Measurements from ENCODE around the gene NOS1AP. TPM values are rescaled to one million over a fixed set of nuclear protein-coding genes. Genes with fewer than 3 reads are reported as not detected.

Gene NOS1AP
- total and polyA plus RNA-seq, 9 donors = 0.50 to 4.4 (median 1.5) TPM

DNA sequence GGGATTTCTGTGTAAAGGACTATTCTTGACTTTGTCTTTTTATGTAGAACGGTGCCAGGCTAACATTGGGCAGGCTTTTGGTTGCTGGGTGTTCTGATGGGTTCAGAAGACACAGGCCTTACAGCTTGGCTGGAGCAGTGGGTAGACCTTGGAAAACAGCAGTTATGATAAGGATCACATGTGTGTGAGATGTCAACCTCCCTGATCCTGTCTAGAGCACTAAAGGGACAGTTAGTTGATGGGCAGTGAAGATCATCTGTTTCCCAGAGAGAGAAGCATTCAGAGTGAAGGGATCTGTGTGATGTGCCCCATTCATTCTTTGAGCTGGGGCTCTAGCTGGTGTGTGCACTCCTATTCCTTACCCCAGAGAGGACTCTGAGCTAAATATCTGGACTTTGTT is 88.0 kb downstream of the NOS1AP start:
- Histone ChIP-seq H3K4me1 (ENCODE audit: insufficient read depth) (peaks cover 2% of the 10 kb centered on the region), H3K4me3 (no peak overlapping the region), H3K27ac (no peak overlapping the region), H3K9me3 (no peaks in the 10 kb centered on the region), H3K36me3 (no peaks in the 10 kb centered on the region), H3K27me3 (no peaks in the 10 kb centered on the region)
- intact Hi-C loops (cut with DNase I) = no loop called here
- TF ChIP-seq POLR2A (IDR thresholded peaks at IDR 0.05) = no peak
- TF ChIP-seq, protein P1, sequence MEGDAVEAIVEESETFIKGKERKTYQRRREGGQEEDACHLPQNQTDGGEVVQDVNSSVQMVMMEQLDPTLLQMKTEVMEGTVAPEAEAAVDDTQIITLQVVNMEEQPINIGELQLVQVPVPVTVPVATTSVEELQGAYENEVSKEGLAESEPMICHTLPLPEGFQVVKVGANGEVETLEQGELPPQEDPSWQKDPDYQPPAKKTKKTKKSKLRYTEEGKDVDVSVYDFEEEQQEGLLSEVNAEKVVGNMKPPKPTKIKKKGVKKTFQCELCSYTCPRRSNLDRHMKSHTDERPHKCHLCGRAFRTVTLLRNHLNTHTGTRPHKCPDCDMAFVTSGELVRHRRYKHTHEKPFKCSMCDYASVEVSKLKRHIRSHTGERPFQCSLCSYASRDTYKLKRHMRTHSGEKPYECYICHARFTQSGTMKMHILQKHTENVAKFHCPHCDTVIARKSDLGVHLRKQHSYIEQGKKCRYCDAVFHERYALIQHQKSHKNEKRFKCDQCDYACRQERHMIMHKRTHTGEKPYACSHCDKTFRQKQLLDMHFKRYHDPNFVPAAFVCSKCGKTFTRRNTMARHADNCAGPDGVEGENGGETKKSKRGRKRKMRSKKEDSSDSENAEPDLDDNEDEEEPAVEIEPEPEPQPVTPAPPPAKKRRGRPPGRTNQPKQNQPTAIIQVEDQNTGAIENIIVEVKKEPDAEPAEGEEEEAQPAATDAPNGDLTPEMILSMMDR (IDR thresholded peaks at IDR 0.05) = no peak
- no peak for TF ChIP-seq EP300 (IDR thresholded peaks at IDR 0.05)
- no peak for DNase-seq
- WGBS, 3 donors = 84 to 97% (median 93%) methylated on average over 1 of the region's 1 CpG

DNA sequence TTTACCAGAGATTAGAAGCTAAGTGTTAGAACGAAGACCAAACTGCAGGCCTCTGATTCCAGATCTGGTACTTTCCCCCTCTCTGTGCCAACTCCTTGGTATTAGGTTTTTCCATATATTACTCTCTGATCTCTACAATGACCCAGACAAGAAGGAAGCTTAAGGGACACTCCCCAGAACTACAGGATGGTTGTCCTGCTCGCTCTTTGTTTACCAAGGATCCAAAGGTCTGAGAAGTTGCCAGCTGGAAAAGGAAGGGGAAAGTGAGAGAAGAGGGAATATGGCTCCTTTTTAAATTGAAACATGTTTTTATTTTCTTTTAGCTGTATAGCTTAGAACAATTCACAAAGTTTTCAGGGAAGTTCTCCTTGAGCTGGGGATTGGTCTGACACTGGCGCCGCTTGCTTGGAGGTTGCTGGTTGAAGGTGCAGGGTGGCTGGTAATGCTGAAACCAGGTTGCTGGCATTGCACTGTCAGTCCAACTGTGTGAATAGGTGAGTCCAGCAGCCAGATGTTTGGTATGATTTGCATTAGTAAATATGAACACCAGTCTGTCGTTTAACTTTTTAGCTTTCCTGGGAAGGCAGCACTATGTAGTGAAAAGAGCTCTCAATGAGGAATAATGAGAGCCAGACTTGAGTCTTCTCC is 89.3 kb downstream of the NOS1AP start:
- DNase-seq = no peak
- Histone ChIP-seq H3K9me3 (no peaks in the 10 kb centered on the region), H3K4me3 (no peak overlapping the region), H3K27me3 (no peaks in the 10 kb centered on the region), H3K27ac (no peak overlapping the region), H3K4me1 (ENCODE audit: insufficient read depth) (peaks cover 2% of the 10 kb centered on the region), H3K36me3 (no peaks in the 10 kb centered on the region)
- intact Hi-C loops (cut with DNase I) = no loop called here
- WGBS, 3 donors = 58 to 75% (median 74%) methylated on average over 5 of the region's 5 CpGs
- TF ChIP-seq POLR2A (IDR thresholded peaks at IDR 0.05) (no peak), EP300 (IDR thresholded peaks at IDR 0.05) (no peak)
- TF ChIP-seq, protein P1 (IDR thresholded peaks at IDR 0.05) = no peak

- Histone ChIP-seq H3K27ac (no peak overlapping the region), H3K4me3 (no peak overlapping the region), H3K9me3 (no peaks in the 10 kb centered on the region), H3K27me3 (no peaks in the 10 kb centered on the region), H3K4me1 (ENCODE audit: insufficient read depth) (peaks cover 2% of the 10 kb centered on the region), H3K36me3 (no peaks in the 10 kb centered on the region)
- no peak for DNase-seq
- intact Hi-C loops (cut with DNase I) = no loop called here
- TF ChIP-seq, protein P1 (IDR thresholded peaks at IDR 0.05) = no peak
- TF ChIP-seq EP300 (IDR thresholded peaks at IDR 0.05) (no peak), POLR2A (IDR thresholded peaks at IDR 0.05) (no peak)
- WGBS, 3 donors = 71 to 93% (median 78%) methylated on average over 2 of the region's 2 CpGs
These were observed 90.0 kb downstream of the NOS1AP start for GRCh38 chr1:162159515-162159914.

DNA sequence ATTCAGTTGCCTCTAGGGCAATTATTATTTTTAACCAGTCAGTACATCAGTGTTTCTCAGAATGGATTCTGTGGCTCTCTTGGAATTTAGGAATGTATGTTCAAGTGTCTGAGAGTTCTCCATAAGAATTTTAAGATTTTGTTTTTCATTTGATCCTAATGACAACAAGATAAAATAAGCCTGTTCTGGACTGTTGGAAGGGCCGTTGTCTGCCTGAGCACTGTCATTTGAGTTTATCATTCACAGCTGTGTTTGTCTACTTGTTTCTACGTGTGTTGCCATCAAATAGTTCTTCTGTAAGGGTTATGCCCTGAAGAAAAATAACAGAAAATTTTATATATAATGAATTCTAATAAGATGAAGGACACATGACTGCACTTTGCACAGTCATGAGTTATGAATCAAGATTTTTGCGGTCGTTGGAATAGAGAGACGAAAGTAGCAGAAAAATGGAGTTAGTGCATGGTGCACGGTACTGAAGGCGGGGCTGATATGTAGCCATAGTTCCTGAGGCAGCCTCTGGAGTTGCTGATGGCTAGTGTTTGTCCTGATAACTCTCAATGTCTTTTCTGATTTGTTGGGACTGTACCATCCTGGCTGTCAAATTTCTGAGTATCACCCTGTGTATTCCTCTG is 92.5 kb downstream of the NOS1AP start:
- H3K4me3 ChIP-seq = no peak overlapping the region
- no peaks in the 10 kb centered on the region for H3K27me3 ChIP-seq
- H3K36me3 ChIP-seq = no peaks in the 10 kb centered on the region
- 38 to 45% (median 44%) methylated on average over 7 of the region's 7 CpGs for WGBS, 3 donors
- TF ChIP-seq EP300 (IDR thresholded peaks at IDR 0.05) (no peak), POLR2A (IDR thresholded peaks at IDR 0.05) (no peak)
- TF ChIP-seq, protein P1 (IDR thresholded peaks at IDR 0.05) = no peak
- DNase-seq = no peak
- H3K27ac ChIP-seq = no peak overlapping the region
- H3K4me1 ChIP-seq (ENCODE audit: insufficient read depth) = peaks cover 2% of the 10 kb centered on the region
- no peaks in the 10 kb centered on the region for H3K9me3 ChIP-seq
- intact Hi-C loops (cut with DNase I) = no loop called here

Measured in ovary (tissue), 9 donors.